ENCODE measurements around the gene KRTAP10-6.
"Not testable (repeated sequence)": the region's sequence is repeated elsewhere in the genome, so short reads cannot be mapped to it uniquely, and the experiment has no call there.

Gene KRTAP10-6

DNA sequence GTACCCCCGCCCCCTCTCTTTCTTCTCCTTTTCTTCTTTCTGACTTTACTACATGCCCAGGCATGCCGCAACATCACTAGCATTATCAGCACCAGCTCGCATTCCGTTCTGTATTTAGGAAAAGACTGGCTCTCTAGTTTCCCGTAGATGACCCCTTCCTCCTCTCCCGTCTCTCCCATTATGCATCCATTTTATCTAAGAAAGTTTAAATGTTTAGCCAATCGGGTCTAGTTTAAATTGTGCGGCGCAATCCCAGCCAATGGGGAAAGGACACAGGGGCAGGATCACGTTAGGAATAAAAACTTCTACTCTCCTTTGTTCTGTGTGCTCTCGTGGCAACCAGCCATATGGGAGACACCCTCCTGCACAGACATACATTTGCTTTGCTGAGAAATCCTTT lies 5.8 kb upstream of the KRTAP10-6 start:
- no peak for DNase-seq

DNA sequence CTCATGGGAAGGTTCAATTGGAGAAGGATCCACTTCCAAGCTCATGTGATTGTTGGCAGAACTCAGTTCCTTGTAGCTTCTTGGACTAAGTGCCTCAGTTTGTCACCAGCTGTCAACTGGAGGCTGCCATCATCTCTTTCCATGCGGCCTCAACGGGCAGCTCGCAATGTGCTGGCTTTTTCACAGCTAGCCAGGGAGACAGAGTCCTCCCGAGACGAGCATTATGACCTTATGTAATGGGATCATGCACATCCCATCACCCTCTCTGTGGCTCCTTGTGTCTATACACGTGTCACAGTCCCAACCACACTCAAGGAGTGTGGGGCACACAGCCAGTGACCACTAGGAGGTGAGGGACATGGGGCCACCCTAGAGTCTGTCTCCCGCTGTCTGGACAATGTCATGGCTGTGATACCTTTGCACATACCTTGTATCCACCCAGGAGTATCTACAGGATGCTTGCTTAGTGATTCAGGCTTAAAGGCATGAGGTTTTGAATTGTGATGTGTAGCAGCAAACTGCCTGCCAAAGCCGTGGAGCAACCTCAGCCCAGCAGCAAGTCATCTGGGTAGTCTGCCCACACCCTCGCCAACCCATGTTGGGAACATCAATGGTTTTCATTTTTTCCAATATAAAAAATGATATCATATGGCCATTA lies 3.9 kb upstream of the KRTAP10-6 start:
- no peak for DNase-seq

DNA sequence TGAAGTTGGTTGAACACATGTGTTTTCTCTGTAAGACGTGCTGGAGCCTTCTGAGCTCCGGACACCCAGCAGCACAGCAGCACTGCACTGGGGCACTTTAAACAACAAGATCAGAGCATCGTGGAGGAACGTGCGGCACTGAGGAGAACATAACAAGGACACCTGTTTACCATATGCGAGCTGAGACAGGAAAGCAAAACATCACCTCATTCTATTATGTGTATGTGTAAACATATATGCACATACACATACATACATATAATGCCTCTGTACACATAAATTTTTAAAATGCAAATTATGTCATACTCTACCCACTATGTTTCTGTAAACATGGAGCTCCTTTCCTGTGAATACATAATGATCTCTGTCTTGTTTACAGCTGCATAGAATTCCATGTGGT lies 3.2 kb upstream of the KRTAP10-6 start:
- DNase-seq: no peak

DNA sequence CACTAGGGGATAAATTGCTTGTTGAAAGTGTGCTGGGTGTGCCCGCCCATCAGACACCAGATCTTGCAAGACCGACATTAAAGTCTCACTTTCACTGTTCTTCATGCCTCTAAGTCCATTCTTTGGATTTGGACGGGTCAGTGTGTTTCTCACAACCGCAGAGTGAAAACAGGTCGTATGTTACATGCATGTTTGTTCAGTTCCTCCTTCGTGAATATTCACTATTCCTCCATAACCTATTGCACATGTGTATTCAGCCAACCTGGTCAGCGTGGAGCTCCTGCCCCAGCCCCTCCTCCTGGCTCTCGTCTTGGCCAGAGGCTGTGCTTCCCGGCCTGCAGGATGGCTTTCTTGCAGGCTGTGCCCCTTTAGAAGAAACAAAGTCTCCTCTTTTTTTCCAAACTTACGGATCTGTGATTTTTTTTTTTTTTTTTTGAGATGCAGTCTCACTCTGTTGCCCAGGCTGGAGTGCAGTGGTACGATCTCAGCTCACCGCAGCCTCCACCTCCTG lies 2.2 kb upstream of the KRTAP10-6 start:
- no peak for DNase-seq

DNA sequence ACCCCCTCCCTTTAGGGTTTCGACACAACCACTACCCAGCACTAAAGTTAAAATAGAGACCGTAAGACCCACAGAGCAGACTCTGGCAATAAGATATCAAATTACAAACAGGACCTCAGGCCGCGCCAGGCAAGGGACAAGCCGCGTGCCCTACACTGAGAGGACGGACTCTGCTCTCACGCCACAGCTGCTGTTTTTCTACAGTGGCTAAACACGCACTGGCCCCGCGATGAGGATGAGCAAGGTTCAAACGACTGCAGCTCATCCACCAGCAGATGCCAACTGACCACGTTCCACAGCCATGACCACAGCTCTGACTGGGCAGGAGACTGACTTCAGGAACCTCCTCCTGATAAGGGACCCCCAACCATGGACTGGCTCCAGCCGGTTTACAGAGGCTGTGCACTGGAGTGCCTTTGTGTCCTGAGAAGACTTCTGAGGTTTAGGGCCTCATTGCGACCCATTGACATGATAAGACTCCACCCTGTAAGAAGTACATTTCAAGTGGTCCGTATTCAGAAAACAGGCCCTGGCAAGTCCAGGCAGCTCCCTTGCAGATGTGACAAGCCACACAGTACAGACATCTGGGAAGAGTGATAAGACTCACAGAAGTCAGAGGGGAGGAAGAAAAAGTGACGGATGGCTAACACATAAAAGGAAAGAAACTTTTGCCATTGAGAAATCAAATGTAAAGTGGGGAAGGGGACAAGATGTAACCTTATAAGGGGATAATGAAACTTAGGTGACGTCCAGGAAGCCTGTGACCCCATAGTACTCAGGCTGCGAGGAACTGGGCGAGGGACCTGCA lies 1.5 kb upstream of the KRTAP10-6 start:
- peak; percentile 77 for DNase-seq

DNA sequence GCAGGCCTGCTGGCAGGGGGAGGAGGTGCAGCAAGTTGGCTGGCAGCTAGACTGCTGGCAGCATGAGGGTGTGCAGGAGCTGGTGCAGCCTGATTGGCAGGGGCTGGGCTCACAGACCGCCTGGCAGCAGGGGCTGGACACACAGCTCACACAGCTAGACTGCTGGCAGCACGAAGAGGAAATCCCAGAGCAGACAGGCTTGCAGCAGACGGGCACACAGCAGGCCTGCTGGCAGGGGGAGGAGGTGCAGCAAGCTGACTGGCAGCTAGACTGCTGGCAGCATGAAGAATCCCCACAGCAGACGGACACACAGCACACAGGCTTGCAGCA lies 539 bp downstream of the KRTAP10-6 start:
- not testable (repeated sequence) for DNase-seq

DNA sequence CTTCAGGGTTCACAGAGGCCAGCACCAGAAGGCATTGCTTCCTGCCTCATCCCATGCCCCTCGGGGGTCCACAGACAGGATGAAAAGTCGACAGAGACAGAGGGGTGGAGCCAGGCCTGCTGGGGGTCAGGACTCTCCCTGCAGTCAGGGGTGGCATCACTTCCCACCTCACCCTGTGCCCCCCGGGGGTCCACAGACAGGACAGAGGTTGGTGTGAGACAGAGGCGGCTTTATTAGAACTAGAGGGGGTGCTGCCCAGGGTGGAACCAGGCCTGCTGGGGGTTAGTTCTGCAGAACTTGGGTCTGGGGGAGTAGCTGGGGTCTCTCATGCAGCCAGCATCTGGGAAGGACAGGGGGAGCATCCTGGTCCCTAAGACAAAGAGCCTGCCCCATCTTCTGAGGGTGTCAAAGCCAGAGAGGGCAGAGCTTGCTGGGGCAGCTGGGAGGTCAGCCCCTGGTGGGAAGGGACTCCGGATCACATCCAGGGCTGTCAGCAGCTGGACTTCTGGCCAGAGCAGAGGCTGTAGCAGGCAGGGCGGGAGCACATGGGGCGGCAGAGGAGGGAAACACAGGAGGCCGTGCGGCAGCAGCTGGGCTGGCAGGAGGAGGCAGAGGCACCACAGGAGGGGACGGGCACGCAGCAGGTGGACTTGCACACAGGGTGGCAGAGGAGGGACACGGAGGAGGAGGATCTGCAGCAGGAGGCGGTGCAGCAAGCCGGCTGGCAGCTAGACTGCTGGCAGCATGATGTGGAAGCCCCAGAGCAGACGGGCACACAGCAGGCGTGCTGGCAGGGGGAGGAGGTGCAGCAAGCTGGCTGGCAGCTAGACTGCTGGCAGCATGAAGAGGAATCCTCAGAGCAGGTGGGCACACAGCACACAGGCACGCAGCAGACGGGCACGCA lies 1.2 kb downstream of the KRTAP10-6 start:
- DNase-seq: not testable (repeated sequence)

DNA sequence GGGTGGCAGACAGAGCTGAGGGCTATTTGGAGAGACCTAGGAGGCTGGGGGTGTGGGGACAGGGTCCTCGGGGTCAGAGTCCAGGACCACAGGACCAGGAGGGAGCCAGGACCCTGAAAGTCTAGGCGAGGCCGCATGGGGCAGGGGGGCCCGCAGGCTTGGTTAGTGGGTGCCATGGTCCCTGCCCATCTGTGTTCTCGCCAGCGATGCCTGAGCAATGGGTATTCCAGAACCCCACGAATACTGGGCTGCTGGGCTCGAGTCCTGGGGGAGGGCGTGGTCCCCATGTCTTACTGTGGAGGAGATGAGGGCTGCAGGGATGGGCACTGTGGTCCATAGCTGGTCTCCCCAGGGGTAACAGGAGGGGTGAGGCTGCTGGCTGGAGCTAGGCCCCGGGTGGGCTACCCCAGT lies 2.0 kb downstream of the KRTAP10-6 start:
- no peak for DNase-seq

DNA sequence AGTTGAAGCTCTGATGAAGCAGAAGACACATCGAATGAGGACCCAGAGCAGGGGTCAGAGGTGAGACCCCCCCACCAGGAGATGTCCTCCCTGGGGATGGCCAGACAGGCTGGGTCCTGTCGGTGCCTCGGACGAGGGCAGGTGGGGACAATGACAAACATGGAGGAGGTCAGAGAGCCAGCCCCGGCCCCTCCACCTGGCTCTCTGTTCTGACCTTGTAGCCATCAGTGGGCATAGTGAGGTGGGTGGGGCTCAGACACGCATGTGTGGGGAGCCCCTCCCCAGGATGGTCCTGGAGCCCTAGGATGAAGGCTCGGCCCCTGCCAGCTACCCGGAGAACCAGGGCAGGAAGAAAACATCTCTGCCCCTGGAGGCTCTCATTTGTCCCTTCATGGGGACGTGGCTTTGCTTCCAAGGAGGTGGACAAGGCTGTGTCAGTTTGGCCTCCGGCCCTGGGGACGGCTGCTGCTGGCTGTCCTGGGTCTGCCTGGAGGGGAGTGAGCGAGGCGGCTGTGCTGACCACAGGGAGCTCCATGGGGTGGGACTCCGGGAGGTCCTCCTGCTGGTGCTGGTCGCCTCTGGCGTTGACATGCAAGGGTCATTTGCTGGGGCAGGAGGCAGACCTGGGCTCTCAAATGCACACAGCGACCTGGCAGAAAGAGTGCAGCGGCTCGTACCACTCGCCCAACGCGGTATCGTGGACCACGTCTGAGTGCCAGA lies 2.6 kb downstream of the KRTAP10-6 start:
- no peak for DNase-seq

DNA sequence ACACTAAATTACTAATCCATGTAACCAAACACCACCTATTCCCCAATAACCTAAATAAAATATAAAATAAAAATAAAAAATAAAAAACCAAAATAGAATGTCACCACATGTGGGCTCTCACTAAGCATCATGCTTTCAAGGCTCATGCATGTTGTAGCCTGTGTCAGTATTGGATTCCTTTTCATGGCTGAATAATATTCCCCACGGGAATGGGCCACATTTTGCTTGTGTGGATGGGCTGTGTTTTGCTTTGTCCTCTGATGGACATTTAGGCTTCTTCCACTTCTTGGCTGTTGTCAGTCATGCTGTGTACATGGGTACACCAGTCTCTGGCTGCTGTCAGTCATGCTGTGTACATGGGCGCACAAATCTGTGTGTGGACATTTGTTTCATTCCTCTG lies 3.2 kb downstream of the KRTAP10-6 start:
- no peak for DNase-seq

DNA sequence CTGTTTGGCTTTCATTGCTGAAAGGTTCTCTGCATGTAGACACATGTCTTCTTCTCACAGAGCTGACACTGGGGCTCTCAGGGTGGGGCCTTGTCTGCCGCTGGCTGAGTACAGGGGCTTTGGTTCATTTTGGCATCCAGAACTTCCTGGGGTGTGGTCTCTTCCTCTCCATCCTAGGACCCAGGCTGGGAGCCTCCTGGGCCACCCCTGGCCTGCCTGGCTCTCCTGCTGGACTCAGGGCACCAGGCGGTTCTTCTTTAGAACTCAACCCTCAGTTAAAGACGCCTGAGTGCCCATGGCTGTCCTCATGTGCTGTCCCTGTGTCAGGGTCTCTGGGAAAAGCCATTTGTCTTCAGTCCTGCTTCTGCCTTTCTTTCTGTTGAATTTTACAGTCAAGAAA lies 6.4 kb downstream of the KRTAP10-6 start:
- DNase-seq: no peak

DNA sequence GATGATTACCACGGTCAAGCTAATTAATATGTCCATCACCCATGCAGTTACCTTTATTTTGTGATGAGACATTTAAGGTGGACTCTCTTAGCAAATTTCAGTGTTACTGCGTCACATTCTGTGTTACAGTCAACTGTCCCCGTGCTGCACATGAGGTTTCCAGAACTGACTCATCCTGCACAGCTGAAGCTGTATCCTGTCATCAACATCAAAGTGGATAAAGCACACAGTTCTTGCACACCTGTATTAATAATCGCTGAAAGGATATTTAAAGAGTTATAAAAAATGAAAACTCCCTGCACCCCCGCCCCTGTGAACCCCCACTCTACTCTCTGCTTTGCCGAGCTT lies 8.5 kb downstream of the KRTAP10-6 start:
- DNase-seq: no peak

DNA sequence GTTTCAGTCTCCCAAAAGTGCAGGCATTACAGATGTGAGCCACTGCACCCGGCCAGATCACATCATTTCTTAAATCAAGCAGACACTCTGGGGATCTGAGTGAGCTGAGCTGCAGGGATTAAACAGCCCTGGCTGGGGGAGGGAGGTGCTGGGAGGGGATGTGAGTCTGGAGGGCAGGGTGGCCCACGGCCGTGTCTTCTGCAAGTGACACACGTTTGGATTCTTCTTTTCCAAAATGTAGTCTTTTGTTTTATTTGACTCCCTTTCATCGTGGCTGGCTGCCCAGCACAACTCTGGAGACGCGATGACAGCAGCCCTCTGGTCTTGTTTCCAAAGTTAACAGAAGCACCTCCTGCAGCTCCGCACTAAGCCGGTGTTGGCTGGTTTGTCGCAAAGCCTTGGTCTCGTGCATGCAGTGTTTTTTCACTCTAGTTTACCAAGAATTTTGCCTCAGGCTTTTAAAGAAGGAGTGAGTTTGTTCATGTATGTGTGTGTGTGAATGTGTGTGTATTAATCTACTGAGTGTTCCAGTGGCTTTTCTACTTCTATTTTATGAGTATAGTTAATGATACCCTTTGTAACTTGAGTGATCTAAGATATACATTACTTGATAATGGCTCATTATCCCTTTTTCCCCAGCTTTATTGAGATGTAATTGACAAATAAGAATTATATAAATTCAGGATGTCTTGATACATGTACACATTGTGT lies 9.1 kb downstream of the KRTAP10-6 start:
- DNase-seq: no peak

DNA sequence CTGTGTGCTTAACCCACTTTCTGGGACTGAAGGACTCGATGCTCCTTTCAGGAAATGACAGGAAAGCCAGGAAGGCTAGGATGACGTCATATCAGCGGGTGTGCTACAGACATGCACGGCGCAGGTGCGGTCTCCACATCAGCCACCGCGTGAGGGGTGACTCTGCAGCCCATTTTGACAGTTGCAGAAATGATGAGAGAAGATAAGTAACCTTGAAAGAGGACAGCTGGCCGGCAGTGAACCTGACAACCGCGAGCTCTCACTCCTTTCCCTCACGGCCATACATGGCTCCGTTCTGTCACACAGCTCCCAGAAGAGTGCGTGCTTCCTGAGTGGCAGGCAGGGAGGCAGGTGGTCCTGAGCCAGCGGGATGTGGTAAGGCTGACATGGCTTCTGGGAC lies 10.2 kb downstream of the KRTAP10-6 start:
- no peak for DNase-seq

DNA sequence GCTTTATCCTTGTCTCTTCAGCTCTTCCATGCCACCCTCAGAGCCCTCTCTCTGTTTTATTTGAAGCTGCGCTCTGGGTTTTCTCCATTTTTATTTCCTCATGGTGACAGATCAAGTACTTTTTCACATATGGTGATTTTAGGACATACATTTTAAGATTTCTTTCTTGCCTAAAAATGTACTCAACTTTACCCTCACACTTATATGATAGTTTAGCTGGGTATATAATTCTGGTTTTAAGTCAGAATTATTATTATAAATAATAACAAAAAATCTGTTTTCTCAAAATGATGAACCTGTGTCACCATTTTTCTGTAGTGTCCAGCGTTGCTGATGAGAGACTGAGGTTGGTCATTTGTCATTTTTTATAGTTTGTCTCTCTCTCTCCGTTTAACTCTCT lies 11.1 kb downstream of the KRTAP10-6 start:
- no peak for DNase-seq

DNA sequence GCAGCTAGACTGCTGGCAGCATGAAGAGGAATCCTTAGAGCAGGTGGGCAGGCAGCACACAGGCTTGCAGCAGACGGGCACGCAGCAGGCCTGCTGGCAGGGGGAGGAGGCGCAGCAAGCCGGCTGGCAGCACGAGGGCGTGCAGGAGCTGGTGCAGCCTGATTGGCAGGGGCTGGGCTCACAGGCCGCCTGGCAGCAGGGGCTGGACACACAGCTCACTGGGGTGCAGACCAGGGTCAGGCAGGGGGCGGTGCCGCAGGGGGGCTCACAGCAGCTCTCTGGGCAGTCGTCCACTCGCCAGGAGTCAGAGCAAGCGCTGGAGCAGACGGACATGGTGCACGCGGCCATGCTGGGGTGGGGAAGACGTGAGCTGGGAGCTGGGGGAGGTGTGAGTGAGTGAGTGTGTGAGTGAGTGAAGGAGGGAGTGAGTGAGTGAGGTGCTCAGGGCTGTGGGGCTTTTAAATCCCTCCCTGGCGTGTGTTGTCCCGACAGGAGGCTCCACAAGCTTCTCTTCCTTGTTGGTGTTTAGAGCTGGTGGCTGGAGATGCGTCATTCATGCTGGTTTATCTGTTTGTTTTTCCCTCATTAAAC lies 12.0 kb downstream of the KRTAP10-6 start, which contains the start of gene KRTAP10-5:
TSS of gene KRTAP10-5 (minus strand) at position 374 of the 591 bp plus-strand sequence. CDS start at position 348, 26 bp downstream.
- DNase-seq: not testable (repeated sequence)

DNA sequence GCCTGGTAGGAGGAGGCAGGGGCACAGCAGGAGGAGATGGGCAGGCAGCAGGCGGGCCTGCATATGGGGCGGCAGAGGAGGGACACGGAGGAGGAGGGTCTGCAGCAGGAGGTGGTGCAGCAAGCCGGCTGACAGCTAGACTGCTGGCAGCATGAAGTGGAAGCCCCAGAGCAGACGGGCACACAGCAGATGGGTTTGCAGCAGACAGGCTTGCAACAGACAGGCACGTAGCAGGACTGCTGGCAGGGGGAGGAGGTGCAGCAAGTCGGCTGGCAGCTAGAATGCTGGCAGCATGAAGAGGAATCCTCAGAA lies 12.5 kb downstream of the KRTAP10-6 start:
- no peak for DNase-seq

DNA sequence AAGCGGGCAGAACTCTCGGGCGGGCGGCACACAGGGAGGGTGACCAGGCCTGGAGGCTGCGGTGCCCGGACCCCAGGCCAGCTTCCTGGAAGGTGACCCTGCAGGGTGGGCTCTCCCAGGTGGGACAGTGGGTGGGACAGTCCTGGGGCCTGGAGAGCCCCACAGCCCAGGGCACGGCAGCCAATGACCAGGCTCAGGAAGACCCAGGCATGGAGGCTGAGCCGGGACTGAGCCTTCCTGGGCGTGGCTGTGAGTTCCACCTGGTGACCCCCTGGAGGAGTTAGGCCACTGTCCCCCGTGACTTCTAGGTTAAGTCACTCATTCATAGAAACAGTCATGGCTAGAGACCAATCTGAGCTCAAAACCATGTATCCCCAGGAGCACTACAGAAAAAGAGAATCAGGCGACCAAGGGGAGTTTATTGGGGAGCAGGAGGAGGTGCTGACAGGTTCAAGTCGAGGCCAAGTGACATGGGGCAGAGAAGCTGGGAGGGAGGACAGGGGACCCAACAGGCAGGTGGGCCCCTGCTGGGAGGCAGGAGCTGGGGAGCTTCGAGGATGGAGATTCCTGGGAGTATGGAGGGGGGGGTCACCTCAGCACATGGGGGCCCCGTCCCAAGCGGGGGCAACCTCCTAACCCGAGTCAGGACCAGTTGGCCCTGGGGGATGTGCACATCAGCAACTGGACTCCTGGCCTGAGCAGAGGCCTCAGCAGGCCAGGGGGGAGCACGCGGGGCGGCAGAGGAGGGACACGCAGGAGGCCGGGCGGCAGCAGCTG lies 13.1 kb downstream of the KRTAP10-6 start:
- no peak for DNase-seq

DNA sequence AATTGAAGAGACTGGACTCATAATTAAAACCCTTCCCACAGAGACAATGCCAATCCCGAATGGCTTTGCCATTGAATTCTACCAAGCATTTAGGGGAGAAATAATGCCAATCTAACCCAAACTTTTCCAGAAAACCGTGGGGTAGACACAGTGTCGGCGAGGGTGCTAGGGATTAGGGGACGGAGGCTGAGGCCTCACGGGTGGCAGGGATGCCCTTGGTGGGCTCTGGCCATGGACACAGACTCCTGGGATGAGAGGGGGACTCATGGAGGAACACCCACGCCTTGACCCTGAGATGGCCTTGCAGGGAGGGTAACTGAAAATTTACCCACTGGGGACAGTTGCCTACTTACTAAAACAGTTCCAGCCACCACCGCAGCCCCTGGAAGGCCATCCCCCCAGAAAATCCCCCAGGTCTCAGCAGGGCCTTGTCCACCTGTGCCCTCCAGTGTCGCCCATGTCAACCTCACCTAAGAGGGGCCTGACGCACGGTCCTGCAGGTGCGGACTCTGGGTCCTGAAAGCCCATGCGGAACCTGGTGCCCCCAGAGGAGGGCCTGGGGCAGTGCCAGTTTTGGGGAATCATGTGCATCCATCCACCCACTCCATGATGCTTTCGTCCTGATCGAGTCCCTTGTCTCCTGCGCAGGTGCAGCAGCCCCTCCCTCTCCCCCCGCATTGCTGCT lies 13.8 kb downstream of the KRTAP10-6 start:
- DNase-seq: no peak

DNA sequence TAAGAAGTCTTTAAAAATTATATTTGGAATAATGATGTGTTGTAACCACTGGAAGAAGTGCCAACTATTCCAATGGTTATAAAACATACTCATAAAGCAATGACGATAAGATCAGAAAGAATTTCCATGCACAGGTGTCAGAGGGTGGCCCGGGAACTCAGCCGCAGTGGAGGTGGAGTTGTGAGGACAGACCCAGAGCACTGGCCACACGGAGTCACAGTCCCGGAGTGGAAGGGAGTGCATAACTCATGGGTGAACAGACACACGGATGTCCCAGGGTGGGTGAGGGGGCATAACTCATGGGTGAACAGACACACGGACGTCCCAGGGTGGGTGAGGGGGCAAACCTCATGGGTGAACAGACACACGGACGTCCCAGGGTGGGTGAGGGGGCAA lies 16.3 kb downstream of the KRTAP10-6 start:
- DNase-seq: no peak

Measured in GDM1 (cell line).